B cell (primary cell): ENCODE data around the gene LRRC26. TPM values are rescaled to one million over a fixed set of nuclear protein-coding genes. Genes with fewer than 3 reads are reported as not detected.

Experiments
- ATAC-seq: fragments of 200-7000 bp; cut with Tn5 transposase; one replicate; pipeline ENCODE4 v1.10.0; 2021; ENCODE audit warnings: low read depth, mild to moderate bottlenecking, moderate number of reproducible peaks, moderate library complexity
- CTCF ChIA-PET: fragments of 350-600 bp; sonication (Branson Sonifier 250); formaldehyde crosslinking; loops from one replicate; lab custom pipeline; 2021; ENCODE audit warnings: antibody characterized with exemption, inconsistent platforms; lab: Charles Lee
- POLR2A ChIA-PET: fragments of 350-600 bp; sonication (Branson Sonifier 250); formaldehyde crosslinking; loops from one replicate; lab custom pipeline; 2021; ENCODE audit warnings: antibody characterized with exemption; lab: Charles Lee
- DNase-seq: peaks from one replicate; pipeline ENCODE4 v3.0.0; 2013
- H2AFZ ChIP-seq: 2 replicates; pipeline ENCODE4 v1.6.1; 2012; ENCODE audit warnings: mild to moderate bottlenecking, low read depth, low read length; ENCODE audit not compliant: insufficient read depth, poor library complexity, severe bottlenecking
- H3K27ac ChIP-seq, 2 donors: 1 replicate in 1 of 2; 2 replicates in 1 of 2; pipeline ENCODE4 v1.5.1; 2012 to 2013; ENCODE audit warnings: low read length in 2 of 2, mild to moderate bottlenecking in 2 of 2, moderate library complexity in 1 of 2
- H3K27me3 ChIP-seq, 4 experiments: fragments of 200-600 bp in 1 of 4; sonication (generic) in 1 of 4; replicated peaks in 1 of 4; 1 replicate in 2 of 4; 2 replicates in 2 of 4; pipeline versions ENCODE4 v1.6.1 to v1.7.0; 2013 to 2016; ENCODE audit warnings: low read length in 3 of 4, mild to moderate bottlenecking in 2 of 4, mixed read lengths in 1 of 4, moderate library complexity in 1 of 4; ENCODE audit not compliant: insufficient read depth in 4 of 4, control insufficient read depth in 3 of 4; ENCODE audit errors: control extremely low read depth in 1 of 4
- H3K36me3 ChIP-seq, 2 experiments: replicated peaks in 1 of 2; 1 replicate in 1 of 2; 2 replicates in 1 of 2; pipeline versions ENCODE4 v1.6.1 to v1.7.1; 2013; ENCODE audit warnings: low read length in 1 of 2; ENCODE audit not compliant: insufficient read depth in 2 of 2, control insufficient read depth in 1 of 2; ENCODE audit errors: control extremely low read depth in 1 of 2, extremely low read depth in 1 of 2
- H3K4me1 ChIP-seq, 2 donors: fragments of 200-600 bp in 1 of 2; sonication (generic) in 1 of 2; 1 replicate in 1 of 2; 2 replicates in 1 of 2; pipeline versions ENCODE4 v1.5.1 to v1.6.1; 2013 to 2017; ENCODE audit warnings: low read length in 2 of 2; ENCODE audit not compliant: control insufficient read depth in 2 of 2, insufficient read depth in 2 of 2
- H3K4me2 ChIP-seq: replicated peaks from 2 replicates; pipeline ENCODE3; 2012; ENCODE audit warnings: mild to moderate bottlenecking, low read depth, low read length; ENCODE audit not compliant: poor library complexity, severe bottlenecking
- H3K4me3 ChIP-seq, 5 experiments: fragments of 200-600 bp in 1 of 5; sonication (generic) in 1 of 5; 1 replicate in 3 of 5; 2 replicates in 2 of 5; pipeline versions ENCODE4 v1.5.1 to v1.7.0; 2011 to 2016; ENCODE audit warnings: low read length in 4 of 5, mild to moderate bottlenecking in 4 of 5, low read depth in 2 of 5, control low read depth in 1 of 5, moderate library complexity in 1 of 5; ENCODE audit not compliant: insufficient read depth in 1 of 5; ENCODE audit errors: control extremely low read depth in 1 of 5, extremely low read depth in 1 of 5
- H3K79me2 ChIP-seq: fragments of 200-600 bp; sonication (generic); one replicate; pipeline ENCODE4 v1.6.0; 2016; ENCODE audit warnings: low read length; ENCODE audit not compliant: control insufficient read depth, insufficient read depth
- H3K9ac ChIP-seq: fragments of 200-600 bp; sonication (generic); 2 replicates; pipeline ENCODE4 v1.6.1; 2017; ENCODE audit warnings: mild to moderate bottlenecking, low read length, moderate library complexity
- H3K9me3 ChIP-seq, 3 donors: one replicate each; pipeline versions ENCODE4 v1.6.1 to v1.7.1; 2013; ENCODE audit warnings: low read length in 2 of 3; ENCODE audit not compliant: control insufficient read depth in 2 of 3, insufficient read depth in 1 of 3; ENCODE audit errors: control extremely low read depth in 1 of 3
- H4K20me1 ChIP-seq: 2 replicates; pipeline ENCODE4 v1.6.0; 2012; ENCODE audit warnings: mild to moderate bottlenecking, low read length; ENCODE audit not compliant: insufficient read depth, control insufficient read depth, poor library complexity, severe bottlenecking
- H3K27ac Mint-ChIP-seq: one replicate; pipeline ENCODE4 v1.8.0; 2021; ENCODE audit warnings: mixed read lengths
- H3K27me3 Mint-ChIP-seq: one replicate; pipeline ENCODE4 v1.8.0; 2021; ENCODE audit warnings: mixed read lengths
- H3K4me1 Mint-ChIP-seq: one replicate; pipeline ENCODE4 v1.8.0; 2021; ENCODE audit warnings: mixed read lengths
- H3K4me3 Mint-ChIP-seq: one replicate; pipeline ENCODE4 v1.8.0; 2021; ENCODE audit warnings: mixed read lengths
- H3K9me3 Mint-ChIP-seq: one replicate; pipeline ENCODE4 v1.8.0; 2022; ENCODE audit warnings: mixed read lengths; ENCODE audit not compliant: insufficient read depth
- CTCF ChIP-seq: fragments of 200-600 bp; IDR thresholded peaks from one replicate; pipeline ENCODE4 v1.8.0; 2022; ENCODE audit warnings: antibody characterized with exemption, mild to moderate bottlenecking
- EZH2 ChIP-seq: IDR thresholded peaks from 2 replicates; pipeline ENCODE4 v1.6.1; 2012; ENCODE audit warnings: borderline replicate concordance, low read depth, mild to moderate bottlenecking, moderate library complexity, low read length; ENCODE audit not compliant: insufficient read depth, poor library complexity, severe bottlenecking
- WGBS: methylation state at CpG from one replicate; pipeline ENCODE4 v1.1.5; 2013; ENCODE audit warnings: missing lambda C conversion rate; ENCODE audit not compliant: insufficient coverage; 5-methylcytosine and 5-hydroxymethylcytosine counted together
- intact Hi-C: fragments of 100-400 bp; cut with micrococcal nuclease; formaldehyde crosslinking; loops from one replicate; pipeline ENCODE4 v1.10.0; 2022
- polyA plus RNA-seq: library from polyadenylated mRNA; depleted of rRNA; stranded (reverse); fragments of >200 nt; gene quantifications from 2 replicates; pipeline ENCODE4 v1.2.3, GENCODE V29; 2012
- total RNA-seq, 2 donors: library from RNA; stranded (reverse); fragments of 120-200 nt in 1 of 2; gene quantifications; 1 replicate in 1 of 2; 2 replicates in 1 of 2; pipeline versions ENCODE4 v1.2.3 to v1.2.4, GENCODE V29; 2013 to 2022

LRRC26 gene
- total and polyA plus RNA-seq, 2 donors (not counting 1 experiment from before 2014, with no cell fraction given), result not detected

DNA sequence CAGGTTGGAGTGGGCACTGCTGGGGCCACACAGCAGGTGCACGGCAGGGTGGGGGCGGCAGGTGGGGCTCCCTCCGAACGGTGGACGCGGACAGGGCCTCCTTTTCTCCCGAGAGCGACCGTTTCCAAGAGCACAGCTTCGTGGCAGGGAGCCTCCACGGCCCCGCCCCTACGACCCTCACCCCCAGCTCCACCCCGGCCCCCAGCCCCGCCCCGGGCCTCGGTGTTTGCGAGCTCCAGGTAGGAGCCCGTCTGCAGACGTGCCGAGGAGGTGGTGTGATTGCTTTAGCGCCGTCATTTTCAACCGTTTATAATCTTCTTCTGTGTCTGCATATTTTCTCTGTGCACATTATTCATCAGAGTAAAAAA is 22.1 kb downstream of the LRRC26 start:
- TF ChIP-seq EZH2 (no peak), CTCF (no peak)
- Mint-ChIP-seq H3K4me1 (peaks cover 7% of the 10 kb centered on the region), H3K27me3 (peaks cover 16% of the 10 kb centered on the region), H3K9me3 (no peaks in the 10 kb centered on the region), H3K4me3 (no peak overlapping the region), H3K27ac (no peak overlapping the region)
- Histone ChIP-seq H3K79me2 (no peaks in the 10 kb centered on the region), H4K20me1 (no peaks in the 10 kb centered on the region), H3K9me3 (peaks cover 0 to 25% (median 0%) of the 10 kb centered on the region in 3 donors), H3K27ac (no peak overlapping the region), H3K4me1 (peaks cover 0 to 13% of the 10 kb centered on the region in 2 donors), H3K27me3 (peaks cover 0 to 26% (median 0%) of the 10 kb centered on the region in 4 experiments), H3K4me3 (no peak overlapping the region), H3K9ac (no peak overlapping the region), H3K36me3 (no peaks in the 10 kb centered on the region), H2AFZ (no peak overlapping the region), H3K4me2 (no peak overlapping the region)
- intact Hi-C loops, result no loop called here
- ChIA-PET CTCF (no interaction called here), POLR2A (no interaction called here)
- DNase-seq, result no peak
- ATAC-seq, result no peak
- WGBS, result 55% methylated on average over 7 of the region's 24 CpGs

- Histone ChIP-seq H3K36me3 (no peaks in the 10 kb centered on the region), H3K27me3 (peaks cover 0 to 32% (median 2%) of the 10 kb centered on the region in 4 experiments), H3K4me3 (no peak overlapping the region), H3K4me2 (no peak overlapping the region), H3K9ac (no peak overlapping the region), H2AFZ (no peak overlapping the region), H4K20me1 (no peaks in the 10 kb centered on the region), H3K4me1 (peaks cover 0 to 13% of the 10 kb centered on the region in 2 donors), H3K27ac (no peak overlapping the region), H3K79me2 (no peaks in the 10 kb centered on the region), H3K9me3 (peaks cover 0 to 21% (median 0%) of the 10 kb centered on the region in 3 donors)
- intact Hi-C loops, result no loop called here
- ChIA-PET POLR2A (interaction anchor here (0.6 kb wide), 1 partner anchor 20 kb away, joined by 4 read pairs; no protein-coding TSS in a partner anchor), CTCF (no interaction called here)
- peak overlapping the region; percentile 78 for H3K27ac Mint-ChIP-seq
- no peak for DNase-seq
- TF ChIP-seq CTCF (no peak), EZH2 (no peak)
- ATAC-seq, result no peak
- H3K27me3 Mint-ChIP-seq, result peaks cover 19% of the 10 kb centered on the region
- WGBS, result 91% methylated on average over 22 of the region's 26 CpGs
- H3K4me3 Mint-ChIP-seq, result no peak overlapping the region
- no peaks in the 10 kb centered on the region for H3K9me3 Mint-ChIP-seq
- peaks cover 7% of the 10 kb centered on the region for H3K4me1 Mint-ChIP-seq
These were observed 22.6 kb downstream of the LRRC26 start for GRCh38 chr9:137147091-137147792.
